ENCODE measurements around the gene C1QL2. TPM values are rescaled to one million over a fixed set of nuclear protein-coding genes. Genes with fewer than 3 reads are reported as not detected.

The C1QL2 gene
- polyA plus RNA-seq, 3 donors: not detected

DNA sequence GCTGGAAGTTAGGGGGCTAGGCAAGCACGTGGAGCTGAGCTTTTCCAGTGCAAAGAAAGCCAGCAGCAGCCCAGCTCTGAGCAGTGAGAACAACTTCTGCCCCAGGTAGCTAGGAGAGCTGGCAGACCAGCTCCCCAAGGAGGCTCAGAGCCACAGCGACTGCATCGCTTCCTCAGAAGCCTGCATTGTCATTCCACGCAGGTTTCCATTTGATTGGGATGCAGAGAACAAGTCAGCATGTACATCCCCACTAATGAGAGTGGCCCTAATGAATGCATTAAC is 45.1 kb downstream of the C1QL2 start:
- DNase-seq (ENCODE audit: extremely low read depth in 1 of 11, low read depth in 9 of 11, low spot score in 4 of 11): no peak

DNA sequence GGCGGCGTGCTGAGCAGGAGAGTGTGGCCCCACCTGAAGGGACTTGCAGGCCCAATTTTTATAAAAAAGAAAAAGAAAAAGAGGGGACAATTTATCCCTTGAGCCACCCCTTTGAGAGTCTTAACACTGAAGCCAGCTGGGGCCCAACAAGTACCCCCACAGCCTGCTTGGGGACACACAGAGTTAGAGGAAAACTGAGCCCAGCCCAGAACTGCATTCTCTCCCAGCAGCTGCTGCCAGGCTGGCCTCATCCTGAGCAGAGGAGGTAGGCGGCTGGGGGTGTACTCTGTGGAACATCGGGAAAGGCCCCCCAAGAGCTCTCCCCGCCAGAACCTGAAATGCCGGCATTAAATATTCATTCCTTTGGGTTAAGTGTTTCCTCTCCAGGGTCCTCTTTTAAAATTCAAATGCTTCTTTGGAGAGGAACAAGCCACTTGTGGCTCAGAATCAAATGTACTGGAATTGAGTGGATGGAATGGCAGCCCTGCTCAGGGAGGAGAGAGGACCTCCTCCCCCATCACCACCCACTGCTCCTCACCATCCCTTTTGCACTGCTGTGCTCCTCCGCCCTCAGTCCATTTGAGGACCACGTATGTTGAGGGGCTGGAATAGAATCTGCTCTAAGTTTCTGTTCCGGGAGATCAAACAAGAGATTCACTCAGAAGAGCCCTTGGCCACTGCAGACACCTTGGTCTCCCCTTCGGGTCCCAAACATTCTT is 45.6 kb downstream of the C1QL2 start:
- no peak for DNase-seq (ENCODE audit: extremely low read depth in 1 of 11, low read depth in 9 of 11, low spot score in 4 of 11)

DNA sequence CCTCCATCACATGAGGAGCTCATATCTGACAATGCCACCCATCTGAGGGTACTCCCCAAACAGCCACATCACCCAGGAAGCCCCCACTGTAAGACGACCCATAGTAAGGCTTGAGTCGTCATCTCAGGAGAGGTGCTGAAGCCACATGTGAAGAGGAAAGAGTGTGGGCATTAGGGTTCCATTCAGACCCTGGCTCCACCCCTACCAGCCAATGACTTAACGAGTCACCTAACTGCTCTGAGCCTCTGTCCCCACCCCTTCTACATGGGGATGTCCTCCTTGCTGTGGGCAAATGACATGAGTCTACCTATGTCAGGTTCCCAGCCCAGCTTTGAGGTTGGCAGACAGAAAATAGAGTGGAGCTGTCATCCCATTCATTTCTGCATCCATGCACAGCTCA is 46.3 kb downstream of the C1QL2 start:
- DNase-seq (ENCODE audit: extremely low read depth in 1 of 11, low read depth in 9 of 11, low spot score in 4 of 11): no peak

DNA sequence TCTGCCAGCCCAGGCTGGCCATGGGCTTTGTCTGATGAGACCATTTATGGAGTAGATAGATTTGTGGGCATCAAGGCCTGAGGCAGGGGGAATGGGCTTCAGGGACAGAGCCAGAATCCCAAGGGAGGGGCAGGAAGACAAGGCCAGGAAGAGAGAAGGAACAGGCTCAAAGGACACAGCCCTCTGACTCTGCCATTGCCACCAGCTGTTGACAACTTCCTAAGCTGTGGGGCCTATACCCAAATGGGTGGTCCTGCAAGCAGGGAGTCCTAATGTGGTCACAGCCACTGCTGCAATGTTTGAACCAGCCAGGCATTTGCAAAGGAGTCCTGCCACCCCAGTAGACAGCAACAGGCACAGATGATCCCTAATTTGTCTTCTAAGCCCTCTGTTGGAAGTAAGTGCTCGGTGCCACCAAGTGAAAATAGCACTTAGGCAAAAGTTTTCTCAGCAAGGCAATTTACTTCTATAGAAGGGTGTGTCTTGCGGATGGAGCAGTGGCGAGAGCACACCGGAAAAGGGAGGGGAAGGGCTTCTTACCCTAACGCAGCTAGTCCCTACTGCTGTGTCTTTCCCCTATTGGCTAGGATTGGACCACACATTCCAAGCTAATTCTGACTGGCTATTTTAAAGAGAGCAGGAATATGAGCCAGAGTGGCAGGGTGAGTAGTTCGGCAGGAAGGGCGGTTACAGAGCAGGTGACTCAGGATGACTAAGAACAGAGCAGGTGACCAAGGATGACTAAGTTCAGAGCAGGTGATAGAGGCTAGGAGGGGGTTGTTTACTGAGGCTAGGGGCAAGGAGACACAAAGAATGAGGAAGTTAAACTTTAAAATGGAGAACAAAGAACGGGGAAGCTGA is 47.2 kb downstream of the C1QL2 start:
- DNase-seq (ENCODE audit: extremely low read depth in 1 of 11, low read depth in 9 of 11, low spot score in 4 of 11): no peak

DNA sequence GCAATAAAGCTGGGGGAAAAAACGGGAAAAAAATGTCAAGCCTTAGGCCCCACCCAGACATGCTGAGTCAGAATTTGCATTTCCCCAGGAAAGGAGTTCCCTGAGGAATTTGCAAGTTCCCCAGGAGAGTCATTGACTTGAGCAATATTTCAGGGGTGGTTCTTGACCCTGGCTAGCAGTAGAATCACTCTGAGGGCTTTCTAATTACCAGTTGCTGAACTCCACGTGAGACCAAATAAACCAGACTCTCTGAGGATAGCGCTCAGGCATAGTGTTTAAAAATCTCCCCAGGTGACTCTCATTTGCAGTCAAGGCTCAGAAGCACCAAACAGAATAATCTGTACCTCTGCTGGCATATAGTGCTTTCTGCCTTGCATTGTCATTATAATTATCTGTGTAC is 48.7 kb downstream of the C1QL2 start:
- no peak for DNase-seq (ENCODE audit: extremely low read depth in 1 of 11, low read depth in 9 of 11, low spot score in 4 of 11)

DNA sequence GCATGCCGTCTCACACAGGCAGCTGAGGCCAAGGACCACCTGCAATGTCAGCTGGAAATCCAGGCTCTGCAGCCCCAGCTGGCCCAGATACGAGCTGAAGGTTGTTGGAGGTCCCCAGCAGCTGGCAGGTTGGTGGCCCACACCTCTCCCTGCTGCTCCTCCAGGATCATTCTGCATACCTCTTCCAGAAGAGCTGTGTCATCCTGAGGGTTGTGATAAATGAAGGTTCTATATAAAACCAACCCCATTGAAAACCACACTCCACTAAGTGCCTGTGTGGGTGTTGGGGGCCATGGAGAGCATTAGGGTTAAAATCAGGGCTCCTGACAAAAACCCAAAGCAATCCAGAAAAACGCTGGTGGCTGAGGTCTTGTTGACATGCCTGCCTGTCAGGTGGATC is 50.4 kb downstream of the C1QL2 start:
- no peak for DNase-seq (ENCODE audit: extremely low read depth in 1 of 11, low read depth in 9 of 11, low spot score in 4 of 11)

DNA sequence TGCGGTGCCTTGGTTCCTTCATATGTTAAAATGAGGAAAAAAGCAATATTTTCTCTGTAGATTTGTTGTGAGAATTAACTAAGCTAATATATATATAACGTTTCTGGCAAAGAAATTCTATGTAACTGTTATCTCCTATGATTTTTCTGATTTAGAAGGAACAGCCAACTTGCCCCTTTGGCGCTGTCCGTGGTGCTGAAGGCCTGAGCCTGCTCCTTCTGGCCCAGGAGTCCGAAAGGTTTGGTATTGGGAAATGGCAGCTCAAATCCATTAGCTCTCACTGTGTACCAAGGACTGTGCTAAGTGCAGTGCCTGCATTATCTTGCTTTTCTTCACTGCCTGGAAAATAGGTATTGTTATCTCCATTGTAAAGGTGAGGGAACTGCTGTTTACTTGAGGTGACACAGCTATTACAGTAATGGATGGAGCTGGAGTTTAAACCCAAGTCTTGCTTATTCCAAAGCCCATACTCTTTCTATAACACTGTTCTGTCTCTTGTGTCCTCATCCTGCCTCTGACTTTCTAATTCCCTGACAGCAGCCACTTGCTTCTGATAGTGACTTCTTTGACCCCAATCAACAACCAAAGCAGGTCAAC is 52.2 kb downstream of the C1QL2 start:
- DNase-seq (ENCODE audit: extremely low read depth in 1 of 11, low read depth in 9 of 11, low spot score in 4 of 11): peak; percentile 5 to 61 (median 36)

Other genes starting within 250 kb of the C1QL2 start
- under 1 TPM in 2 of 3 donors, not detected in 1; 0.20 to 0.45 TPM for gene MARCO, start 216.6 kb downstream of the C1QL2 start, polyA plus RNA-seq (ENCODE audit: insufficient read length in 3 of 3)
- gene STEAP3, start 65.1 kb upstream of the C1QL2 start, polyA plus RNA-seq (ENCODE audit: insufficient read length in 3 of 3): 1 to 10 TPM; 1.3 to 1.7 (median 1.5) TPM
- 10 to 100 TPM; 14.8 to 25.6 (median 17.9) TPM for gene C2orf76, start 208.1 kb upstream of the C1QL2 start, polyA plus RNA-seq (ENCODE audit: insufficient read length in 3 of 3)
- gene DBI, start 208.2 kb upstream of the C1QL2 start, polyA plus RNA-seq (ENCODE audit: insufficient read length in 3 of 3): 100 to 1,000 TPM; 233 to 279 (median 274) TPM

Measured in renal cortex interstitium (tissue), 11 donors.